ENCODE data around the gene KCNH2. TPM values are rescaled to one million over a fixed set of nuclear protein-coding genes. Genes with fewer than 3 reads are reported as not detected.

The KCNH2 gene
- total and polyA plus RNA-seq, 8 donors = 4.0 to 77.7 (median 7.3) TPM

GRCh38 chr7:150996376-150997074 is 18.4 kb upstream of the KCNH2 start:
- H3K9me3 ChIP-seq = peaks cover 0 to 1% (median 0%) of the 10 kb centered on the region in 4 donors
- H3K27ac ChIP-seq = no peak overlapping the region
- intact Hi-C loops (cut with DNase I; ENCODE audit: low total_unique reads) = no loop called here
- H3K27me3 ChIP-seq = peaks cover 0 to 33% (median 9%) of the 10 kb centered on the region in 3 donors
- TF ChIP-seq CTCF (IDR thresholded peaks at IDR 0.05) = no peak
- no peak for TF ChIP-seq EP300 (IDR thresholded peaks at IDR 0.05)
- TF ChIP-seq POLR2A (IDR thresholded peaks at IDR 0.05) = no peak
- TF ChIP-seq POLR2AphosphoS5 (IDR thresholded peaks at IDR 0.05) = no peak
- peaks cover 0 to 16% (median 2%) of the 10 kb centered on the region in 4 donors for H3K4me1 ChIP-seq
- H3K36me3 ChIP-seq = no peaks in the 10 kb centered on the region
- H3K4me3 ChIP-seq = peak overlapping the region in 1 of 4 donors; percentile 10
- WGBS, 5 donors = 36 to 44% (median 39%) methylated on average over 17 to 31 of the region's 31 CpGs
- peak in 1 of 2 donors; percentile 69 for DNase-seq

DNA sequence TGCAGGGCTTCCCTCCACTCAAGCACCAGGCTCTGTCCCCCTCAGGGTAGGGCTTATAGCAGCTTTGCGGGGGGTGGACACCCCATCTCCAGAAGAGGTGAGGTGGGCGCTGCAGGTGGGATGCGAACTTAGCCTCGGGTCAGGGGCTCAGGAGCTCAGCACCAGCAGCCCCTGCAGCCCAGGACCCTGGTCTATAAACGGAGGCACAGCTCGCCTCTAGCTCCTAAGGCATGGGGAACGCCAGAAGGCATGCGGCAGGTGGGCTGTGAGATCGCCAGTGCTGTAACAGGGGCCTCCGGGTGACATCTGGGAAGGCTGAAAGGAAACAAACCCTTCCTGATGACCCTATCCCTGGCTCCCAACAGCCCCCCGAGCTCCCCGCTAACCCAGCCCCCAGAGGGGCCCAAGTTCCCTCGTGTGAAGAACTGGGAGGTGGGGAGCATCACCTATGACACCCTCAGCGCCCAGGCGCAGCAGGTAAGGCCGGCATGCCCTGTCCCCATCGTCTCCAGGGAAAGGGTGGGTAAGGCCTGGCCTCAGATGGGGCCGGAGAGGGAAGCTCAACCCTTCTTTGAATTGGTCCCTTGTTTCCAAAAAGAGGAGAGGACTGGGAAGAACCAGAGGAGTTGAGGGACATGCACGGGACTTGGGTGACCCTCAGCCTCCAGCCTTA is 16.9 kb upstream of the KCNH2 start:
- no peak for DNase-seq
- Histone ChIP-seq H3K27ac (no peak overlapping the region), H3K4me3 (peak overlapping the region in 2 of 4 donors; percentile 32 to 37), H3K27me3 (peaks cover 0 to 33% (median 9%) of the 10 kb centered on the region in 3 donors), H3K4me1 (peaks cover 0 to 16% (median 3%) of the 10 kb centered on the region in 4 donors), H3K9me3 (peaks cover 7 to 17% (median 11%) of the 10 kb centered on the region in 4 donors), H3K36me3 (no peaks in the 10 kb centered on the region)
- WGBS, 5 donors = 63 to 70% (median 67%) methylated on average over 3 to 19 of the region's 19 CpGs
- TF ChIP-seq CTCF (IDR thresholded peaks at IDR 0.05) (no peak), POLR2AphosphoS5 (IDR thresholded peaks at IDR 0.05) (no peak), EP300 (IDR thresholded peaks at IDR 0.05) (no peak), POLR2A (IDR thresholded peaks at IDR 0.05) (no peak)
- intact Hi-C loops (cut with DNase I; ENCODE audit: low total_unique reads) = no loop called here

DNA sequence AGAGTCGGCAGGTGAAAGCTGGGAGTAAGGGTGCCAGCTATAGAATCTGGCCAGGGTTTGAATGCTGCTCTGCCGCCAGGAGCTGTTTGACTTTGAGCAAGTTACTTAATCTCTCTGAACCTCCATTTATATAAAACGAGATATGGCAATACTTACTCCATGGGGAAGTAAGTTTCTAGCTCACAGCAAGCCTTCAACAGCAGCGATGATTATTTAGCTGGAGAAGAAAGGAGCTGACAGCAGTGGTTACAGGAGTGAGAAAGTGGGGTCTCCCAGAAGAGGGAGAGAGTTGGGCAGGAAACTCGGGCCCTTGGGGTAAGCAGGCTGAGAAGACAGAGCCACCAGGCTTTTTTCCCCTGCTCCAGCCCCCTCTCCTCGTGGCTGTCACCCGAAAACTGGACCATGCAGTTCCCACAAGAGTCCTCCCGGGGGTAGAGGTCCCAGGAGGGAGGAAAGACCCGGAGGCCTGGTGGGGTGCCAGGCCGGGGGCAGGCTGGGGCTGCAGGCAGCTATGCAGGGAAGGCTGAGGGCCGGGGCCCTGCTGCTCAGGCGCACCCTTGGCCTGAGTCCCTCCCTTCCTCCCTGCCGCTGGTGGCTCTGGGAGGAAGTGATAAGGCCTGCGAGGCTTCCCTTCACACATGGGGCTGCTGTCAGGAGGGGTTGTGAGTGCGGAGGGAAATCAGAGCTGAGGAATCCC is 16.2 kb upstream of the KCNH2 start:
- intact Hi-C loops (cut with DNase I; ENCODE audit: low total_unique reads) = no loop called here
- Histone ChIP-seq H3K27ac (peak overlapping the region in 3 of 5 donors; percentile 11 to 62 (median 47)), H3K36me3 (no peaks in the 10 kb centered on the region), H3K4me1 (peaks cover 0 to 16% (median 8%) of the 10 kb centered on the region in 4 donors), H3K9me3 (peaks cover 7 to 21% (median 14%) of the 10 kb centered on the region in 4 donors), H3K4me3 (peak overlapping the region in 3 of 4 donors; percentile 28 to 37 (median 32)), H3K27me3 (peaks cover 0 to 32% (median 9%) of the 10 kb centered on the region in 3 donors)
- no peak for TF ChIP-seq POLR2AphosphoS5 (IDR thresholded peaks at IDR 0.05)
- no peak for TF ChIP-seq POLR2A (IDR thresholded peaks at IDR 0.05)
- no peak for TF ChIP-seq CTCF (IDR thresholded peaks at IDR 0.05)
- no peak for TF ChIP-seq EP300 (IDR thresholded peaks at IDR 0.05)
- WGBS, 5 donors = 35 to 48% (median 38%) methylated on average over 13 to 15 of the region's 15 CpGs
- peak in 1 of 2 donors; percentile 81 for DNase-seq

- peaks cover 4 to 24% (median 15%) of the 10 kb centered on the region in 4 donors for H3K4me1 ChIP-seq
- peak overlapping the region; percentile 20 to 37 (median 30) for H3K4me3 ChIP-seq
- WGBS, 5 donors = 80 to 87% (median 83%) methylated on average over 8 to 14 of the region's 14 CpGs
- no peaks in the 10 kb centered on the region for H3K36me3 ChIP-seq
- H3K9me3 ChIP-seq = peaks cover 7 to 21% (median 14%) of the 10 kb centered on the region in 4 donors
- no peak for TF ChIP-seq CTCF (IDR thresholded peaks at IDR 0.05)
- TF ChIP-seq POLR2AphosphoS5 (IDR thresholded peaks at IDR 0.05) = peak in 1 of 3 donors; percentile 33
- H3K27me3 ChIP-seq = peaks cover 0 to 31% (median 16%) of the 10 kb centered on the region in 3 donors
- intact Hi-C loops (cut with DNase I; ENCODE audit: low total_unique reads) = no loop called here
- peak overlapping the region in 3 of 5 donors; percentile 11 to 62 (median 47) for H3K27ac ChIP-seq
- peak in 1 of 2 donors; percentile 56 for DNase-seq
These were observed 15.4 kb upstream of the KCNH2 start for GRCh38 chr7:150993511-150993910.

Data from stomach (tissue), 9 donors.